ENCODE data around the gene MRPL42.
"Not testable (repeated sequence)": the region's sequence is repeated elsewhere in the genome, so short reads cannot be mapped to it uniquely, and the experiment has no call there.

Gene MRPL42

DNA sequence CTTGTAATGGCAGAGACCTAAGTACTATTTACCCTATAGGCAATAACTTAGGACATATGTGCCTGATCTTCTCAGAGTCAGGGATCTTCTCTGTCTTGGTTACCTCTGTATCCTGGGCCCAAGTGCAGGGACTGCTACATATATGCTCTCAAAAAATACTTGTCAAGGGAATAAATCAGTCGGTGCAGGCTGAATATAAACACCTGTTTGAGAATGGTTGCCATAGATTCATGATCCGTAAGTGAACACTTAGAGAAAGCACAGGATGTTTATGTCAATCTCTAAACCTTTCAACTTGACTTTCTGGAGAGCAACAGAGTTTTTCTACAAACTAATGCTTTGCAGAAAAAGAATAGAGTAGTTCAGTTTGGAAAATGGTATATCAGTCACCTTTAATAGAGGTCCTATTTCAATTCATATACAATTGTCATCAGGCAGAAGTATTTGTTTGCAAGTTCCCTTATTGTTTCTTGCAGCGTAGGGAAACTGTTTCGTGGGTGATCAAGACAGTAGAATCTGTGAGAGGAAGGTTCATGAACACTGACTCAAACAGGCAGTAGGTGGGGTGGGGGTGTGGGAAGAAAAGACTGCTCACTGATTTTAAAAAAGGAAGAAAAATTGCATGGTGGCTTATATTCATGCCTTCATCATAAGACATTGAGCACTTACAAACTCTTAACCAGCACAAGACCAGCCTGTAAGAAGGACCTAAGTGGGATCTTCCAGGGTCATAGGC lies 19.6 kb upstream of the MRPL42 start:
- no peak for DNase-seq (ENCODE audit: low spot score)

DNA sequence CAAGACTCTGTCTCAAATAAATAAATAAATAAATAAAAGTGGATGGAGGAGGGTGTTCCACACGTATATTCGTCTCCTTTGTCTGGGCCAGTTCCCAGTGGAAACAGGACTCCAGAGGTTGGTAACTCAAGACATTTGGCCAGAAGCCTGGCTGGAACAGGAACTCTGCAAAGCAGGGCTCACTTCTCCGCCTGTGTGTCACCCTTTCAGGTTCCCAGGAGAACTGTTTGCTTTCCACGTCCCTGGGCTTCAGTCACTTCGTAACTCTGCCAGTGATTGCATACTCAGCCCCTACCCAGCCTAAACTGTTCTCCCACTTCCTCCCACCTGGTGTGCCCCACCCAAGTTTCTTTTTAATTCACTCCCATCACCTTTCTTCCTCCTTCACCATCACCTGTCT lies 18.5 kb upstream of the MRPL42 start:
- DNase-seq (ENCODE audit: low spot score): no peak

DNA sequence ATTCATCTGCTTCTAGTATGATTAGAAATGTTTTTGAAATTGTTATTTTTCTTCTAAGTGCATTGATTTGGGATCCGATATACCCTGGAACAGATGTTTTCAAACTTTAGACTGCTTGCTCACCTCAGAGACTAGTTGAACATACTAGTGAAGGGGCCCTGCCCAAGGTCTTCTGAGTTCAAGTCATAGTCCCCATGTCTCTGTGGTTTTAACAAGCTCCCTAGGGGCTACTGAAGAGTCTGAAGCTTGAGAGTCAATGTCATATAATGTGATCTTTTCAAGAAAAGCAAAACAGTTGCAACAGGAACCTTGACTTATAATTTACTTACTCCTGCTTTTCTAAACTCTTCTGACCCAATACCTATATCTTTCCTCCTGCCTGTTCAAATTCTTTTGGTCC lies 18.0 kb upstream of the MRPL42 start:
- no peak for DNase-seq (ENCODE audit: low spot score)

DNA sequence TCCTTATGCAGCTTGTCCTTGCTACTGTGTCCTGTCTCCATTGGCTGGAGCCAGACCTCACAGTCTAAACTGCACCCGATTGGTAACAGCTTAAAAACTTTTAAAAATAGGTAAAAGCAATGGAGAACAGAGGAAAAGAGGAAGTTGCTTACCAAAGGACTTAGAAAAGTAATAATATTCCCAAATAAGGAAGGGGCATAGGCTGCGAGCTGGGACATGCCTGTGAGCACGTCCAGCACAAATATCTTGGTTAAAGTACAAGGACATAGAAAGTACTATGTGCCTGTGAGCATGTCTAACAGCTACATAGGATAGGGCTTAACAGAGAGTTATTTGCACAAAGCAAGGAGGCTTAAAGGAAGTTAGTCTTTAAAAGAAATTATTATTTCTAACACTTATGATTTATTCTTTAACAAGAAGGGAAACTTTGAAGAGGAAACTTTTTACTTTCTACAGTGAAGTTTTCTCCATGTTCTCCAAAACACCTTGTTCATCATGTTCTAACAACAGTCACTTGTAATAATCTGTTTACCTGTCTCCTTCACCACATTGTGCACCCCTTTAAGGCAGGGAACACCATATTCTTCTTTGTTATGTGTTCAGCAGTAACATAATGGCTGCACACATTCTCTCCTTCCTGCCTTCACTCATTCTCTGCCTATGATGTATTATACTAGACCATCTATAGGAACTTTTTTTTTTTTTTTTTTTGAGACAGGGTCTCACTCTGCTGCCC lies 15.7 kb upstream of the MRPL42 start:
- DNase-seq (ENCODE audit: low spot score): no peak

DNA sequence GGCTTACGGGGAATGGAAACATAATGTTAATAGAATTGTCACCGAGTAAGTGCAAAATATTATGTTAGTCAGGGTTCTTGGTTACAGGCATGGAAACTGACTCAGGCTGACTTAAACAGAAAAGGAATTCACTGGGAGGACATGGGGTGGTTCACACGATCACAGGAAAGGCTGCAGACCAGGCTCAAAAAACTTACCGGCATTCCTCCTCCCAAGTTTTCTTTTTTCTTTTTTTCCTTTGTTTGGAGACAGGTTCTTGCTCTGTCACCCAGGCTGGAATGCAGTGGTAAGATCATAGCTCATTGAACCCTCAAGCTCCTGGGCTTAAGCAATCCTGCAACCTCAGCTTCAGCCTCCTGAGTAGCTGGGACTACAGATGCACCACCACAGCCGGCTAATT lies 13.7 kb upstream of the MRPL42 start:
- DNase-seq (ENCODE audit: low spot score): no peak

DNA sequence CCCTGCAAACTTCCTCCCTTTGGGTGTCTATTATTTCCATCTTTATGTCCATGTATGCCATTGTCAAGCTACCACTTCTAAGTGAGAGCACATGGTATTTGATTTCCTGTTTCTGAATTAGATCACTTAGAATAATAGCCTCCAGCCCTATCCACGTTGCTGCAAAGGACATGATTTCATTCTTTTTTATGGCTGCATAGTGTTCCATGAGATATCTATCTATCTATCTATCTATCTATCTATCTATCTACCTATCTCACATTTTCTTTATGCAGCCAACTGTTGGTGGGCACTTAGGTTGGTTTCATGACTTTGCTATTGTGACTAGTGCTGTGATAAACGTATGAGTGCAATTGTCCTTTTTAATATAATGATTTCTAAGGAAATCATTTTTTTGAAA lies 11.2 kb upstream of the MRPL42 start:
- DNase-seq (ENCODE audit: low spot score): no peak

DNA sequence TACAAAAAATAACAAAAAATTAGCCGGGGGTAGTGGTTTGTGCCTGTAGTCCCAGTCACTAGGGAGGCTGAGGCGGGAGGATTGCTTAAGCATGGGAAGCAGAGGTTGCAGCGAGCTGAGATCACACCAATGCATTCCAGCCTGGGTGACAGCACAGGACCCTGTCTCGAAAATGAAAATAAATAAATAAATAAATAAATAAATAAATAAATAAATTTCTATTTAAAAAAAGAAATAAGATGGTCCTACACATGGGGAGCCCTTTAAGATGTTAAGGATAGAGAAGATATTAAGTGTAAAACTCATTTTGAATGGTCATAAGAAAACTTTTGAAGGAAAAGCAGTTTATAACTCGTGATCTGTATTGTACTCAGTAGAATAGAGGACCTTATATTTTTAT lies 8.2 kb upstream of the MRPL42 start:
- no peak for DNase-seq (ENCODE audit: low spot score)

DNA sequence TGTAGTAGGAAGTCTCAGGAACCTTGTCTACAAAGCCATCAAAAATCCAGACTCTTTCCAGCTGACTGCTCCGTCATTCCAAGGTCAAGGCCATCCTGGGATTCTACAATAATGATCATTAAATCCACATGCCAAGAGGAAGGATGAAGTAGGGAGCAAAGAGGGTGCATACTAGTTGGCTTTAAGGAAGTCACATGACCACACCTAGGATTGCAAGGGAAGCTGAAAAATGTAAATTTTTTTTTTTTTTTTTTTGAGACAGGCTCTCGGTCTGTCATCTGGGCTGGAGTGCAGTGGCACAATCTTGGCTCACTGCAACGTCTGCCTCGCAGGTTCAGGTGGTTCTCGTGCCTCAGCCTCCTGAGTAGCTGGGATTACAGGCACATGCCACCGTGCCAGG lies 7.3 kb upstream of the MRPL42 start:
- no peak for DNase-seq (ENCODE audit: low spot score)

DNA sequence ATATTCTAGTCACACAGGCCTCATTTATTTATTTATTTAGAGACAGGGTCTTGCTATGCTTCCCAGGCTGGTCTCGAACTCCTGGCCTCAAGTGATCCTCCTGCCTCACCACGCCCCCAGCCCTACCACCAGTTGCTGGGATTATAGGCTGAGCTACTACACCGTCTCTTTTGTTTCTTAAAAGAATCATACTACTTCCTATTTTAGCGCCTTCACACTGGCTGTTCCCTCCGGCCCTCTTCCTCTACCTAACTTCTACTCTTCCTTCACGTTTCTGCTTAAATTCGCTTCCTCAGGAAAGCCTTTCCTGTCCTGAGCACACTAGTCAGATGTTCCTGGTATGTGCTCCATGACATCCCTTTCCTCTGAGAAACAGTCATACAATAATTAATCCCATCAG lies 6.4 kb upstream of the MRPL42 start:
- DNase-seq (ENCODE audit: low spot score): no peak

DNA sequence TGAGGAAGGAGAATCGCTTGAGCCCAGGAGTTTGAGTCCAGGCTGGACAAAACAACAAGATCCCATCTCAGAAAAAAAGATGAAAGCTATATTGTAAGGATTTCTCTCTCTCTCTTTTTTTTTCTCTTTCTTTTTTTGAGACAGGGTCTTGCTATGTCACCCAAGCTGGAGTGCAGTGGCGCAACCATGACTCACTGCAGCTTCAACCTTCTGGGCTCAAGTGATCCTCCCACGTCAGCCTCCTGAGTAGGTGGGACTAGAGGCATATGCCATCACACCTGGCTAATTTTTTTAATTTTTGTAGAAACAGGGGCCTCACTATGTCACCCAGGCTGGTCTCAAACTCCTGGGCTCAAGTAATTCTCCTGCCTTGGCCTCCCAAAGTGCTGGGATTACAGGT lies 5.8 kb upstream of the MRPL42 start:
- no peak for DNase-seq (ENCODE audit: low spot score)

DNA sequence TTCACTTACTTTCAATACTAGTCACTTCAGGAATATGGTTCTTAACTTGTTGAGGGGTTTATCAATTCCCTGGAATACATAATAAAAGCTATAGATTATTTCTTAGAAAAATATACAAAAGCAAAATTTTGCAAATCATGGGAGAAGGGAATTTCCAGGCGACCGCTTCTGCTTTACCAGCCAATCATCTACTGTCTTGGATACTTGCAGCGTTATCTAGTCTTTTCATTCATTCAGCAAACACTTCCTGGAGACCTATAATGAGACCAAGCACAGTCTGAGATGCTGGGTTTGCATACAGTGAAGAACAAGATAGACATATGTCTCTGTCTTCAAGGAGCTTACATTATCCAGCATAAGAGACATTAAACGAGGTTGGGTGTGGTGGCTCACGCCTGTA lies 1.5 kb upstream of the MRPL42 start:
- DNase-seq (ENCODE audit: low spot score): no peak

DNA sequence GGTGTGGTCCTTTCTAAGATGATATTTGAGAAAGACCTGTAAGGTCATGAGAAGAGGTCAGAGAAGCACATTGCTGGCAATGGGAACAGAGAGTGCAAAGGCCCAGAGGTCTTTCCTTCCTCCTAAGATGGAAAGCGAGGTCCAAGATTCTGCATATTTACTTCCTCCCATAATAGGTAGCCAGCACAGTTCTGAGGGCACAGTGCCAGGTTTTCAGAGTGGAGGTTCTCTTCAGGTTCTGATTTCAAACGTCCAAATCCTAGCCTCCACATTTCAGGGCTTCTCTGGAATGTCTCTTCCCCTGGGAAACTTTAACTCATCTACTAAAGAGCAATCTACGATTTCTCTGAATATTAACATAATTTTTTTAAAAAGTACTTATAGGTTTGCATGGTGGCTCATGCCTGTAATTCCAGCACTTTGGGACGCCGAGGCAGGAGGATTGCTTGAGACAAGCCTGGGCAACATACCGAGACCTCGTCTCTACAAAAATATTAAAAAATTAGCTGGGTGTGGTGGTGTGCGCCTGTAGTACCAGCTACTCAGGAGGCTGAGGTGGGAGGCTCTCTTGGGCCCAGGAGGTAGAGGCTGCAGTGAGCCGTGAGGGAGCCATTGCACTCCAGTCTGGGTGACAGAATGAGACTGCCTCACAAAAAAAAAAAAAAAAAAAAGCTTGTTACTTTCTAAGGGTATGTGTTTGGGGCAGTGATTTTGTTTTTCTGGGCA lies 526 bp upstream of the MRPL42 start:
- DNase-seq (ENCODE audit: low spot score): no peak

DNA sequence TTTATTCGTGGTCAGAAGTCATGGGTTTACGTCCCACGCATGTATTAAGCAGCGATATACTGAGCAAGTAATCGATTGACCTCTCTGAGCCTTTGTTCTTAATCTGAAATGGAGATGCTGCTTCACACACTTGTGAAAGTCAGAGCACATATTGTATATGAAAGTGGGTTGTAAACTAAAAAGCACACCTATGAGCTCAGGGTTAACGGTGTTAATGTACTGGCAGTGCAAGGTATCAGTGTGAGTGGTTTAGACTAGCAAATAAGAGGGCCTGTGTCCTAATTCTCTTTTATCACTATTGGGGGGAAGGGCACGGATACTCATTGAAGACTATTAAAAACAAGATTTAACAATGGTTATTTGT lies 676 bp downstream of the MRPL42 start:
- DNase-seq (ENCODE audit: low spot score): no peak

DNA sequence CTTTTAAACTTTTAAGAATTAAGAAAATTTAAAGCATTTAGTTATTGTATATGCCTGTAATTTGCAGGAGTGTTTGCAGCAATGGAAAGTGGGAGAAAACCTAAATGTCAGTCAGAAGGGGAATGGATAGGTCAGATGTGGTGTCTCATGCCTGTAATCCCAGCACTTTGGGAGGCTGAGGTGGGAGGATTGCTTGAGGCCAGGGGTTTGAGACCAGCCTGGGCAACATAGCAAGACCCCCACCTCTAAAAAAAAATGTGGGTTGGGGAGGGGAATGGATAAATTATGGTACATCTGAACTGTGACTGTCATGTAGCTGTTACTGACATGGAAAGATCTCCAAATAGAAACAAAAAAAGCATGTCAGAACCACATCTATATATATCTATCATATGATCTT lies 2.1 kb downstream of the MRPL42 start:
- DNase-seq (ENCODE audit: low spot score): no peak

DNA sequence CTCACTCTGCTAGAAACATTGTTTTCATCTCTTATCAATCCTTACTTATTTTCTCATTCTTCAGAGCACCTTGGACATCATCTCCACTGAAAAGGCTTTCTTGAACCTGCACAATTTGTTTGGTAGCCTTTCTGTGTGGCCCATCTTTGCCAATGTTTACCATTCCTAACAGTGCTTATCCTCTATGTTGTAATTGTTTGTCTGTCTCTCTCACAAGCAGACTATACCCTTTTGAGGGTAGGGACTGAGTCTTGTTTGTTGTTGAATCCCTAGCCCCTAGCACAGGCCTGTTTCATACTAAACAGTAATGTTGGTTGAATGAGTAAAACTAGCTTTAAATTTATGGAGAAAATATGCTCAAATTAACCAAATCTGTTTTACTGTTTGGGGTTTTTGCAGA lies 9.2 kb downstream of the MRPL42 start:
- no peak for DNase-seq (ENCODE audit: low spot score)

DNA sequence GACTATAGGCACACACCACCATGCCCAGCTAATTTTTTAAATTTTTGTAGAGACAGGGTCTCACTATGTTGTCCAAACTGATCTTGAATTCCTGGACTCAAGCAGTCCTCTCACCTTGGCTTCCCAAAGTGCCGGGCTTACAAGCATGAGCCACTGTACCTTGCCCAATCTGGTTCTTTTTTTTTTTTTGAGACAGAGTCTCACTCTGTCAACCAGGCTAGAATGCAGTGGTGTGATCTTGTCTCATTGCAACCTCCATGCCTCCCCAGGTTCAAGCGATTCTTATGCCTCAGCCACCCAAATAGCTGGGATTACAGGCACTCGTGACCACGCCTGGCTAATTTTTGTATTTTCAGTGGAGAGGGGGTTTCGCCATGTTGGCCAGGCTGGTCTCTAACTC lies 15.4 kb downstream of the MRPL42 start:
- DNase-seq (ENCODE audit: low spot score): no peak

DNA sequence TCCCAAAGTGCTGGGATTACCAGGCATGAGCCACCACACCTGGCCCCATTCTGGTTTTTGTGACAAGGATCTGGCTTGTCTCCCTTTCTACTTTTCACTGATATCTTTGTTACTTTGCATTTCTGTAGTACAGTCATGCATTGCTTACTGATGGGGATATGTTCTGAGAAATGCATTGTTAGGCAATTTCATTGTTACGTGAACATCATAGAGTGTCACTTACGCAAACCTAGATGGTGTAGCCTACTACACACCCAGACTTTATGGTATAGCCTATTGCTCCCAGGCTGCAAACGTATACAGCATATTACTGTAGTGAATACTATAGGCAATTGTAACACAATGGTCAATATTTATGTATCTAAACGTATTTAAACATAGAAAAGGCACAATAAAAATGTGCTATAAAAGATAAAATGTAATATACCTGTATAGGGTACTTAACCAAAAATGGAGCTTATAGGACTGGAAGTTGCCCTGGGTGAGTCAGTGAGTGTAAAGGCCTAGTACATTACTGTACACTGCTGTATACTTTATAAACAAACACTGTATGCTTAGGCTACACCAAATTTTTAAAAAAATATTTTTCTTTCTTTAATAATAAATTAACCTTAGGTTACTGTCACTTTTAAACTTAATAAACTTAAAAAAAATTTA lies 16.0 kb downstream of the MRPL42 start:
- no peak for DNase-seq (ENCODE audit: low spot score)

DNA sequence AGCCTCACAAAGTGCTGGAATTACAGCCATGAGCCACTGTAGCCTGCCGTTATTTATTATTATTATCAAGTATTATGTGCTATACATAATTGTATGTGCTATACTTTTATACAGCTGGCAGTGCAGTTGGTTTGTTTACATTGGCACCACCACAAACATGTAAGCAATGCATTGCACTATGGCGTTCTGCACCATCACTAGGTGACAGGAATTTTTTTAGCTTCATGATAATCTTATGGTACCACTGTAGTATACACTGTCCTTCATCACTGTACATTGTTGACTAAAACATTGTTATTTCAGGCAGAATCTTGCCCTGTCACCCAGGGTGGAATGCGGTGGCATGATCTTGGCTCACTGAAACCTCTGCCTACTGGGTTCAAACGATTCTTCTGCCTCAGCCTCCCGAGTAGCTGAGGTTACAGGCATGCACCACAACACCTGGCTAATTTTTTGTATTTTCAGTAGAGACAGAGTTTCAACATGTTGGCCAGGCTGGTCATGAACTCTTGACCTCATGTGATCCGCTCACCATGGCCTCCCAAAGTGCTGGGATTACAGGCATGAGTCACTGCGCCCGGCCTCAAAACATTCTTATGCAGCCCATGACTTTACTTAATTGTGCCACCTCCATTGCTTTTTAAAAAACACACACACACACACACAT lies 17.1 kb downstream of the MRPL42 start:
- DNase-seq (ENCODE audit: low spot score): no peak

DNA sequence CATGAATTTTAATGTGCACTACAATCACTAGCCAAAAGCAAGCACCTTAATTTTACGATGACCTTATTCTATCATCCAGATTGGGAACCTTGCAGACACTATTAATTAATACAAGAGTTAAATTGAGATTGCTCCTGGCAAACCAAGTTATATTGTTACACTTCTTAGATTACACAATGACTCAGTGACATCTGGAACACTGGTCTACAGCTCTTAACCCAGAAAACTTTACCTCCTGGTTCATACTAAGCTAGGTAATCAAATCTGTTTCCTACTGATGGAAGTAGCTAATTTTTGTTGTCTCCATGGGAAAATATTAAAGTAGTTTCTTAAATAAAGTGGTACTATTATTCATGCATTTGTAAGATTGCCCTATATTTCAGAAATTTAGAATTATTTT lies 25.5 kb downstream of the MRPL42 start:
- DNase-seq (ENCODE audit: low spot score): not testable (repeated sequence)

DNA sequence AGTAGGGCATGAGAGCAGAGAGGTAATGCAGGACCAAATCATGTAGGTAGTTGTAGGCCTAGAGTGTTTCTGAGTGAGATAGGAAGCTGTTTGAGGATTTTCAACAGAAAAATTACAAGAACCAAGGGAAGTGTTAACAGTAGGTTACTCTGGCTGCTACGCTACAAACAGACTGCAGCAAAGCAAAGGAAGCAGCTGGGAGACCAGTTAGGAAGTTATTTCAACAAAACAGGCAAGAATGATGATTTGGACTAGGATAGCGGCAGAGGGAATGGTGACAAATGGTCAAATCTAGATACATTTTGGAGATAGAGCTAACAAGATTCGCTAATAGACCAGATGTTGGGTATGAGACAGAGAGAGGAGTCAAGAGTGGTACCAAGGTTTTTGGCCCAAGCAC lies 26.8 kb downstream of the MRPL42 start:
- no peak for DNase-seq (ENCODE audit: low spot score)

DNA sequence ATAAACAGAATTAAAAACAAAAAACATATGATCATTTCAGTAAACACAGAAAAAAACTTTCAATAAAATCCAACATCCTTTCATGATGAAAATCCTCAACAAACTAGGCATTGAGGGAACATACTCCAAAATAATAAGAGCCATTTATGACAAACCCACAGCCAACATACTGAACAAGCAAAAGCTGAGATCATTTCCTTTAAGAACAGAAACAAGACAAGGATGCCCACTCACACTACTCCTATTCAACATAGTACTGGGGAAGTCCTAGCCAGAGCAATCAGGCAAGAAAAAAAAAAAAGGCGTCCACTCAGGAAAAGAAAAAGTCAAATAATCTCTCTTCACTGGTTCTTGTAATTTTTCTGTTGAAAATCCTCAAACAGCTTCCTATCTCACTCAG lies 30.1 kb downstream of the MRPL42 start:
- no peak for DNase-seq (ENCODE audit: low spot score)

DNA sequence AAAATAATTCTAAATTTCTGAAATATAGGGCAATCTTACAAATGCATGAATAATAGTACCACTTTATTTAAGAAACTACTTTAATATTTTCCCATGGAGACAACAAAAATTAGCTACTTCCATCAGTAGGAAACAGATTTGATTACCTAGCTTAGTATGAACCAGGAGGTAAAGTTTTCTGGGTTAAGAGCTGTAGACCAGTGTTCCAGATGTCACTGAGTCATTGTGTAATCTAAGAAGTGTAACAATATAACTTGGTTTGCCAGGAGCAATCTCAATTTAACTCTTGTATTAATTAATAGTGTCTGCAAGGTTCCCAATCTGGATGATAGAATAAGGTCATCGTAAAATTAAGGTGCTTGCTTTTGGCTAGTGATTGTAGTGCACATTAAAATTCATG lies 31.5 kb downstream of the MRPL42 start:
- DNase-seq (ENCODE audit: low spot score): not testable (repeated sequence)

All from HuH-7 (cell line).